HL-60 (cell line): ENCODE measurements around the gene ICAM2.

ENCODE experiments used
- POLR2AphosphoS5 ChIP-seq: IDR thresholded peaks from 2 replicates; pipeline ENCODE4 v1.6.1; 2012; ENCODE audit warnings: low read depth
- TF ChIP-seq, protein P1 (sequence below): IDR thresholded peaks from one replicate; pipeline ENCODE4 v1.5.1; 2011; ENCODE audit warnings: low read length, control low read depth, inconsistent platforms; ENCODE audit not compliant: insufficient read depth

DNA sequence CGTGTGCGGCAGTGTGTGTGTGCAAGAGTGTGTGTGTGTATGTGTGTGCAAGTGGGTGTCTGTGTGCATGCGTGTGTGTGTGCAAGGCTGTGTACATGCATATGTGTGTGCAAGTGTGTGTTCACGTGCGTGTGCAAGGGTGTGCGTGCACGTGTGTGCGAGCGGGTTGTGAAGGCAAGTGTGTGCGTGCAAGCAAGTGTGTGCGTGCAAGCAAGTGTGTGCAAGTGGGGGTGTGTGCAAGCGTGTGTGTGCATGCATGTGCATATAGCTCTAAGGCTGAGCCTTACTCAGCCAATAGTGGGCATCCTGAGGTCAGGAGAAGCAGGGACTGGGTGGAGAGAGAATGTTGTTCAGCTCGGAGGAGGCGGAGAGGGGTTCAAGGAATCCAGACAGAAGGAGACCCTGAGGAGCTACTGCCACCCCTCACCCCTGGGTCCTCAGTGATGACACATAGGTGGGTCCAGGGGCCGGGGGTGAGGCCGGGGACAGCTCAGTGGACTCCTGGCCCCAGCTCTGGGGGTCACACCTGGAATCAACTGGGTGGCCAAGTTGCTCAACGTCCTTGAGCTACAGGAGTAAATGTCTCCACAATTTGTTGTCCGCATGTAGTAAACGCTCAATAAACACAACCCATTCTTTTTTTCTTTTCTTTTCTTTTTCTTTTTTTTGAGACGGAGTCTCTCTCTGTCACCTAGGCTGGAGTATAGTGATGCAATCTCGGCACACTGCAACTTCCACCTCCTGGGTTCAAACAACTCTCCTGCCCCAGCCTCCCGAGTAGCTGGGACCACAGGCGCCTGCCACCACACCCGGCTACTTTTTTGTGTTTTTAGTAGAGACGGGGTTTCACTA, 20.5 kb downstream of the ICAM2 start:
- no peak for TF ChIP-seq POLR2AphosphoS5
- TF ChIP-seq, protein P1, sequence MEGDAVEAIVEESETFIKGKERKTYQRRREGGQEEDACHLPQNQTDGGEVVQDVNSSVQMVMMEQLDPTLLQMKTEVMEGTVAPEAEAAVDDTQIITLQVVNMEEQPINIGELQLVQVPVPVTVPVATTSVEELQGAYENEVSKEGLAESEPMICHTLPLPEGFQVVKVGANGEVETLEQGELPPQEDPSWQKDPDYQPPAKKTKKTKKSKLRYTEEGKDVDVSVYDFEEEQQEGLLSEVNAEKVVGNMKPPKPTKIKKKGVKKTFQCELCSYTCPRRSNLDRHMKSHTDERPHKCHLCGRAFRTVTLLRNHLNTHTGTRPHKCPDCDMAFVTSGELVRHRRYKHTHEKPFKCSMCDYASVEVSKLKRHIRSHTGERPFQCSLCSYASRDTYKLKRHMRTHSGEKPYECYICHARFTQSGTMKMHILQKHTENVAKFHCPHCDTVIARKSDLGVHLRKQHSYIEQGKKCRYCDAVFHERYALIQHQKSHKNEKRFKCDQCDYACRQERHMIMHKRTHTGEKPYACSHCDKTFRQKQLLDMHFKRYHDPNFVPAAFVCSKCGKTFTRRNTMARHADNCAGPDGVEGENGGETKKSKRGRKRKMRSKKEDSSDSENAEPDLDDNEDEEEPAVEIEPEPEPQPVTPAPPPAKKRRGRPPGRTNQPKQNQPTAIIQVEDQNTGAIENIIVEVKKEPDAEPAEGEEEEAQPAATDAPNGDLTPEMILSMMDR: no peak
